ENCODE results near the gene FOXP1. TPM values are rescaled to one million over a fixed set of nuclear protein-coding genes. Genes with fewer than 3 reads are reported as not detected.

Gene FOXP1
- total and polyA plus RNA-seq, 12 donors: 7.6 to 42.7 (median 24.3) TPM

DNA sequence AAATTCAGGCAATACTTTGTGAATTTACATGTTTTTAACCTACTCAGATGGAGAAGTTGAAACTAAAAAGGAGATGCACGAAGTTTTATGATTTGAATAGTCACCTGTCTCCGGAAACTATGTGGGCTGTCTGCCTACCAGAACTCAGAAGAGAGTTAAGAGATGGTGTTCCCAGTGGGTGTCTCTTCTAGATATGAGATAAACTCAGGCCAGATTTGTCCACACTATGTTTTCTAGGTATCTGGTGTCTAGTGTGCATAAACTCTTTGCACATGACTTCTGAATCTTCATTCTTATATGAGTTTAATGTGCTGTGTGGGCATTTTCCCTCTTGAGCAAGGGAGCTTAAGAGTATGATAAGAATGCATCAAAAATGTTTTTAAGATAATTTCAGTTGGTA, 222.8 kb downstream of the FOXP1 start:
- H3K4me3 ChIP-seq: no peak overlapping the region
- no peak for DNase-seq
- H3K4me1 ChIP-seq (replicated peaks in 1 of 2): no peaks in the 10 kb centered on the region
- H3K36me3 ChIP-seq (replicated peaks in 1 of 2): no peaks in the 10 kb centered on the region
- WGBS, 4 donors: 78 to 96% (median 87%) methylated on average over 2 of the region's 2 CpGs
- no peak overlapping the region for H3K27ac ChIP-seq
- no peaks in the 10 kb centered on the region for H3K9me3 ChIP-seq (replicated peaks in 1 of 3)
- TF ChIP-seq POLR2A (IDR thresholded peaks at IDR 0.05): no peak
- TF ChIP-seq, protein P1, sequence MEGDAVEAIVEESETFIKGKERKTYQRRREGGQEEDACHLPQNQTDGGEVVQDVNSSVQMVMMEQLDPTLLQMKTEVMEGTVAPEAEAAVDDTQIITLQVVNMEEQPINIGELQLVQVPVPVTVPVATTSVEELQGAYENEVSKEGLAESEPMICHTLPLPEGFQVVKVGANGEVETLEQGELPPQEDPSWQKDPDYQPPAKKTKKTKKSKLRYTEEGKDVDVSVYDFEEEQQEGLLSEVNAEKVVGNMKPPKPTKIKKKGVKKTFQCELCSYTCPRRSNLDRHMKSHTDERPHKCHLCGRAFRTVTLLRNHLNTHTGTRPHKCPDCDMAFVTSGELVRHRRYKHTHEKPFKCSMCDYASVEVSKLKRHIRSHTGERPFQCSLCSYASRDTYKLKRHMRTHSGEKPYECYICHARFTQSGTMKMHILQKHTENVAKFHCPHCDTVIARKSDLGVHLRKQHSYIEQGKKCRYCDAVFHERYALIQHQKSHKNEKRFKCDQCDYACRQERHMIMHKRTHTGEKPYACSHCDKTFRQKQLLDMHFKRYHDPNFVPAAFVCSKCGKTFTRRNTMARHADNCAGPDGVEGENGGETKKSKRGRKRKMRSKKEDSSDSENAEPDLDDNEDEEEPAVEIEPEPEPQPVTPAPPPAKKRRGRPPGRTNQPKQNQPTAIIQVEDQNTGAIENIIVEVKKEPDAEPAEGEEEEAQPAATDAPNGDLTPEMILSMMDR (IDR thresholded peaks at IDR 0.05): no peak
- H3K27me3 ChIP-seq: no peaks in the 10 kb centered on the region
- intact Hi-C loops (cut with DNase I): no loop called here

DNA sequence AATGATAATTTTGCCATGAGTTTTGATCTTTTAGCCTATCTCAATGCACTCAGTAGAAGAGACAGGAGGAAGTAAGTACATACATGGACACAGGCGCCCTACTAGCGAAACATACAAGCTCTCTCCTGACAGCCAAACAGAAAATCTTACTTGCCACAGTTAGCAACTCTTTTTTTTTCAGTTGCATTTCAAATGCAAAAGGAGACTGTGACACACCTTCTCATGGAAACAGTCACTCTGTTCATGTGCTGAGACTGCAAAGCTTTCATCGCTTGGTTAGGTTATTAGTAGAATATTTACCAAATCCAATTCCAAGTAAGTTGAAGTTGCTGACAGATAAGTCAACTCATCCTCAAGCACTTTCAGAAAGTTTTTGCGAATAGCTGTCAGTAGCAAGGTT, 223.3 kb downstream of the FOXP1 start:
- H3K9me3 ChIP-seq (replicated peaks in 1 of 3): no peaks in the 10 kb centered on the region
- no peaks in the 10 kb centered on the region for H3K36me3 ChIP-seq (replicated peaks in 1 of 2)
- TF ChIP-seq, protein P1 (IDR thresholded peaks at IDR 0.05): no peak
- no peak for TF ChIP-seq POLR2A (IDR thresholded peaks at IDR 0.05)
- H3K4me1 ChIP-seq (replicated peaks in 1 of 2): no peaks in the 10 kb centered on the region
- no peaks in the 10 kb centered on the region for H3K27me3 ChIP-seq
- no peak overlapping the region for H3K27ac ChIP-seq
- H3K4me3 ChIP-seq: no peak overlapping the region
- intact Hi-C loops (cut with DNase I): no loop called here
- WGBS, 4 donors: 96 to 100% (median 98%) methylated on average over 4 of the region's 4 CpGs
- no peak for DNase-seq

DNA sequence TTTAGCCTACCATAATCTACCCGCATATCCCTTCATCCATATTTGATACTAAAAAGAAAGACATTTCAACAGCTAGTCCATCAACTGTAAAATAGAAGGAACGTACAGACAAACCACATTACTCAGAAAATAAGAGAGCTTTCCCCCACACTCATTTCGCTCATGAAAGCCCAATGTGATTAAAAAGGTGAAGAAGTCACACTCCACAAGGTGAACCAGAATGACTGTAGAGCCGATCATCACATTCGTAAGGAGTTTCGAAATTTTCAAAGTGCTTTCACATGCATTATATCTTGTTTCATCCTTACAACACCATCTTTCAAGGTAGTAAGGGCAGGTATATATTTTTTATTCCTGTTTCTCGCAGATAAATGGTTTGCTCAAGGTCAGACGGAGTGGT, 225.3 kb downstream of the FOXP1 start:
- intact Hi-C loops (cut with DNase I): no loop called here
- H3K4me1 ChIP-seq (replicated peaks in 1 of 2): no peaks in the 10 kb centered on the region
- no peaks in the 10 kb centered on the region for H3K27me3 ChIP-seq
- no peak overlapping the region for H3K4me3 ChIP-seq
- H3K36me3 ChIP-seq (replicated peaks in 1 of 2): no peaks in the 10 kb centered on the region
- TF ChIP-seq, protein P1 (IDR thresholded peaks at IDR 0.05): no peak
- TF ChIP-seq POLR2A (IDR thresholded peaks at IDR 0.05): no peak
- H3K27ac ChIP-seq: no peak overlapping the region
- H3K9me3 ChIP-seq (replicated peaks in 1 of 3): no peaks in the 10 kb centered on the region
- 94 to 96% (median 95%) methylated on average over 8 of the region's 8 CpGs for WGBS, 4 donors
- DNase-seq: no peak

DNA sequence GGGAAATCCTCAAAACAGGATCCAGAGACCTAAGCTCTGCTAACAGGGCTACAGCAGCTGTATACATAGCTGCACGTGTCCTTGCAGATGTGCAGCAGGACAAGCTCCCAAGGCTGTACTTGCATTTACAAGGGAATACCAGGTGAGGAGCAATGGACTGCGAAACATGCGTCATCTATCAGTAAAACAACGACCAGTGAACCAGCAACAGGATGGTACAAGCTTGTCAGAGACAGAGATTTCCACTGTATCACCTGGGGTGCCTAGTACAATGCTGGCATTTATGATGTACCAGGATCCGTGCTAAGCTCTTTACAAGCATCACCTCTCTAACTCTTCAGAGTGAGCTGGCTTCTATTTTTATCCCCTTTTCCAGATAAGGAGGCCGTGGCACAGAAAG, 227.3 kb downstream of the FOXP1 start:
- Histone ChIP-seq H3K36me3 (replicated peaks in 1 of 2) (no peaks in the 10 kb centered on the region), H3K4me3 (no peak overlapping the region), H3K9me3 (replicated peaks in 1 of 3) (no peaks in the 10 kb centered on the region), H3K4me1 (replicated peaks in 1 of 2) (no peaks in the 10 kb centered on the region), H3K27ac (no peak overlapping the region), H3K27me3 (no peaks in the 10 kb centered on the region)
- TF ChIP-seq, protein P1 (IDR thresholded peaks at IDR 0.05): no peak
- TF ChIP-seq POLR2A (IDR thresholded peaks at IDR 0.05): no peak
- intact Hi-C loops (cut with DNase I): no loop called here
- no peak for DNase-seq
- WGBS, 4 donors: 68 to 79% (median 72%) methylated on average over 6 of the region's 6 CpGs

Data from adrenal gland (tissue), 12 donors.